Cardiac muscle cell (in vitro differentiated cells and primary cell): ENCODE measurements around the gene ANKRD11. TPM values are rescaled to one million over a fixed set of nuclear protein-coding genes. Genes with fewer than 3 reads are reported as not detected.
"Not testable (repeated sequence)": the region's sequence is repeated elsewhere in the genome, so short reads cannot be mapped to it uniquely, and the experiment has no call there.

ENCODE experiments used
- DNase-seq, 2 donors: peaks; one replicate each; pipeline versions ENCODE4 v3.0.0 to v3.0.0-alpha.2; 2010 to 2017; ENCODE audit warnings: low read depth in 1 of 2, low spot score in 1 of 2
- H3K27ac ChIP-seq: fragments of 200-600 bp; sonication (generic); 2 replicates; pipeline ENCODE4 v1.5.1; 2016
- H3K27me3 ChIP-seq: fragments of 200-600 bp; sonication (generic); 2 replicates; pipeline ENCODE4 v1.6.0; 2016; ENCODE audit warnings: control low read depth
- H3K36me3 ChIP-seq: fragments of 200-600 bp; sonication (generic); 2 replicates; pipeline ENCODE4 v1.5.1; 2016; ENCODE audit warnings: control low read depth
- H3K4me1 ChIP-seq: fragments of 200-600 bp; sonication (generic); 2 replicates; pipeline ENCODE4 v1.8.1; 2017; ENCODE audit warnings: low read depth, mild to moderate bottlenecking, mixed run types
- H3K4me3 ChIP-seq: fragments of 200-600 bp; sonication (generic); 2 replicates; pipeline ENCODE4 v1.5.1; 2016; ENCODE audit warnings: mild to moderate bottlenecking
- H3K9me3 ChIP-seq: fragments of 200-600 bp; sonication (generic); 2 replicates; pipeline ENCODE4 v1.5.1; 2017; ENCODE audit warnings: low read depth, mild to moderate bottlenecking, control low read depth
- polyA plus RNA-seq: library from polyadenylated mRNA; unstranded; fragments of >200 nt; fragmentation: Nextera tagmentation; extraction: Ambion mirVana; gene quantifications from 2 replicates; pipeline ENCODE4 v1.2.1, GENCODE V29; 2016
- total RNA-seq: library from RNA; depleted of rRNA; stranded (reverse); fragments of >200 nt; gene quantifications from 2 replicates; pipeline ENCODE4 v1.2.3, GENCODE V29; 2016
- TF ChIP-seq, protein P1 (sequence below): IDR thresholded peaks from 2 replicates; pipeline ENCODE4 v1.5.1; 2012; ENCODE audit warnings: low read depth, mild to moderate bottlenecking, low read length

The ANKRD11 gene
- total and polyA plus RNA-seq, 2 experiments from 2014 or later: 111 to 131 TPM

DNA sequence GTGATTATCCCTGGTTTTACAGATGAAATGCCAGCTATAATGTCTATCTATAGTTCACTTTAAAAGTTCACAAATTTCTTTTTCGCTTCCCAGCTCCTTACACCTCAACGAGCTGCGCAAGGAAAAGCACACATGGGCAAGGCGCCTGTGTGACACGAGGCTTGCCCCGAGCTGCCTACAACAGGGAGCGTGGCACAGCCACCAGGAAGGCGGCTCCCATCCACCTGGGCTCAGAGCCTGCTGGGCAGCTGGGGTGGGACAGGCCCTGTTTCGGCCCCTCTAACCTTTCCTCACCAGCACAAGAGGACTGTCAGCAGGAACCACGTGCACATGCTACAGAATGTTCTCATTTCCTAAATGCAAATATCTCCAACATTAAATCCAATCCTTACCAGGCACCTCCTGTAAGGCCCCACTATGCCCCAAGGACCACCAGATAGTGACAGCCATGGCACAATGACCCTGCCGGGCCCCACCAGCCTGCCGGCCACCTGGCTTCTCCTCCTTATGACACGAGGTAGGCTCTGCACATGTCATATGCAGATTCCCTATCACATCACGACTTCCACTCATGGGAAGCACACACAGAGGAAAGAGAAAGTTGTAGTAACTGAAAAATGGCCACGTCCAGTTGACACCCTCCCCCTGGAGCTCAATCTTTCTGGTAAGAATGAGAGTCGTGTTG lies 180.8 kb downstream of the ANKRD11 start:
- Histone ChIP-seq H3K9me3 (no peaks in the 10 kb centered on the region), H3K27me3 (no peaks in the 10 kb centered on the region), H3K27ac (no peak overlapping the region), H3K4me1 (no peaks in the 10 kb centered on the region), H3K36me3 (no peaks in the 10 kb centered on the region), H3K4me3 (no peak overlapping the region)
- TF ChIP-seq, protein P1, sequence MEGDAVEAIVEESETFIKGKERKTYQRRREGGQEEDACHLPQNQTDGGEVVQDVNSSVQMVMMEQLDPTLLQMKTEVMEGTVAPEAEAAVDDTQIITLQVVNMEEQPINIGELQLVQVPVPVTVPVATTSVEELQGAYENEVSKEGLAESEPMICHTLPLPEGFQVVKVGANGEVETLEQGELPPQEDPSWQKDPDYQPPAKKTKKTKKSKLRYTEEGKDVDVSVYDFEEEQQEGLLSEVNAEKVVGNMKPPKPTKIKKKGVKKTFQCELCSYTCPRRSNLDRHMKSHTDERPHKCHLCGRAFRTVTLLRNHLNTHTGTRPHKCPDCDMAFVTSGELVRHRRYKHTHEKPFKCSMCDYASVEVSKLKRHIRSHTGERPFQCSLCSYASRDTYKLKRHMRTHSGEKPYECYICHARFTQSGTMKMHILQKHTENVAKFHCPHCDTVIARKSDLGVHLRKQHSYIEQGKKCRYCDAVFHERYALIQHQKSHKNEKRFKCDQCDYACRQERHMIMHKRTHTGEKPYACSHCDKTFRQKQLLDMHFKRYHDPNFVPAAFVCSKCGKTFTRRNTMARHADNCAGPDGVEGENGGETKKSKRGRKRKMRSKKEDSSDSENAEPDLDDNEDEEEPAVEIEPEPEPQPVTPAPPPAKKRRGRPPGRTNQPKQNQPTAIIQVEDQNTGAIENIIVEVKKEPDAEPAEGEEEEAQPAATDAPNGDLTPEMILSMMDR: no peak
- DNase-seq: no peak

DNA sequence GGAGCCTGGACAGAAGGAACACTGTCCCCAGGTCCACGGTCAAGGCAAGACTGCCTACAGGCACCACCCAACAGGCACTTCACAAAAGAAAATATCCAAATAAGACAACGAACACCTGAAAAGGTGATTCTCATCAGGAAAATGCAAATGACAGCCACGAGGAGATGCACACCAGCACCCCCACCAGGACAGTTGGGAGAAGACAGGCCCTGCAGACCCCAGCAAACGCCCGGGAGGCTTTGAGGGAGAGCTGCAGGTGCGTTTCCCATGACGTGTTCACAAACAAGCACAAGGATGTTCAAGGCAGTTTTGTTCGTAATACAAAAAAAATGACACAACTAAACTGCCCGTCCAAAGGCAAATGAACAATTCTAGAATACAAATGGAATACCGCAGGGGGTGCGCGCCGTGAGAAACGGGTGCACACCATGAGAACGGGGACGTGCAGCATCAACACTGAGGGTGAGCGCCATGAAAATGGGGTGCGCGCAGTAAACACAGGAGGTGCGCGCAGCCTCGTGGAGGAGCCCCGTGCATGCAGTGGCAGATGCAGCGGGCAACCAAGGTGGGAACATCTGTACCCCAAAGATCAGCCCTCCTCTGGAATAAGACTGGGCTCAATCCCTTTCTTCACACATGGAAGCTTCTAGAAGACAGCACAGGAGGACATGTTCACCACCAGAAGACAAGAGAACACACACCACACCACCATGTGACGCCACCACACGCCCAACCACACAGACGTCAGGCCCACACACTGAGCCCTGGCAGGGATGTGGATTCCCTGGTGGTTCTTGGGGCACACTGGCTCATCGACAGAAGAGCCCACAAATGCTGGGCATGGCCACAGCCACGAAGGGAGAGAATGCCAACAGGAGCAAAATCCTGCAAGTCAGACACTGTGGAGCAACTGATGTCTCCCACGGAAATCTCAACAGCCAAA lies 181.7 kb downstream of the ANKRD11 start:
- Histone ChIP-seq H3K4me3 (no peak overlapping the region), H3K9me3 (no peaks in the 10 kb centered on the region), H3K27ac (no peak overlapping the region), H3K36me3 (no peaks in the 10 kb centered on the region), H3K4me1 (no peaks in the 10 kb centered on the region), H3K27me3 (no peaks in the 10 kb centered on the region)
- peak in 1 of 2 donors; percentile 19 for DNase-seq
- TF ChIP-seq, protein P1: peak; percentile 53

DNA sequence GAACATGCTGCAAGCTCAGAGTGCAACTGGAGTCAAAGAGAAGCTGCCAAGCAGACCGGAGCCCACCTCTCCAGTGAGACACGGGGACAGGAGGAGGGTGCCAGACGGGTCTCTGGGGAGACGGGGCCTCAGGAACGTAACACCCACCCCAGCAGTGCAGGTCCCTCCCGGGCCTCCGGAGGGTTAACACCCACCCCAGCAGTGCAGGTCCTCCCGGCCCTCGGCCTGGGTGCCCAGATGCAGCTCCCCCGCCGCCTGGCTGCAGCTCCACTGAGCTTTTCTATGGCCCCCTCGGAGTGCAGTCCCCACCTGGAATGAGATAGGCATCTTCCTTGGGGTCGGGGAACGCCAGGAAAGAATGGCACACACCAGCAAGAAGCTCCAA lies 182.9 kb downstream of the ANKRD11 start:
- H3K4me1 ChIP-seq: no peaks in the 10 kb centered on the region
- TF ChIP-seq, protein P1: no peak
- H3K4me3 ChIP-seq: no peak overlapping the region
- no peaks in the 10 kb centered on the region for H3K9me3 ChIP-seq
- no peak for DNase-seq
- H3K36me3 ChIP-seq: no peaks in the 10 kb centered on the region
- H3K27ac ChIP-seq: no peak overlapping the region
- H3K27me3 ChIP-seq: no peaks in the 10 kb centered on the region

DNA sequence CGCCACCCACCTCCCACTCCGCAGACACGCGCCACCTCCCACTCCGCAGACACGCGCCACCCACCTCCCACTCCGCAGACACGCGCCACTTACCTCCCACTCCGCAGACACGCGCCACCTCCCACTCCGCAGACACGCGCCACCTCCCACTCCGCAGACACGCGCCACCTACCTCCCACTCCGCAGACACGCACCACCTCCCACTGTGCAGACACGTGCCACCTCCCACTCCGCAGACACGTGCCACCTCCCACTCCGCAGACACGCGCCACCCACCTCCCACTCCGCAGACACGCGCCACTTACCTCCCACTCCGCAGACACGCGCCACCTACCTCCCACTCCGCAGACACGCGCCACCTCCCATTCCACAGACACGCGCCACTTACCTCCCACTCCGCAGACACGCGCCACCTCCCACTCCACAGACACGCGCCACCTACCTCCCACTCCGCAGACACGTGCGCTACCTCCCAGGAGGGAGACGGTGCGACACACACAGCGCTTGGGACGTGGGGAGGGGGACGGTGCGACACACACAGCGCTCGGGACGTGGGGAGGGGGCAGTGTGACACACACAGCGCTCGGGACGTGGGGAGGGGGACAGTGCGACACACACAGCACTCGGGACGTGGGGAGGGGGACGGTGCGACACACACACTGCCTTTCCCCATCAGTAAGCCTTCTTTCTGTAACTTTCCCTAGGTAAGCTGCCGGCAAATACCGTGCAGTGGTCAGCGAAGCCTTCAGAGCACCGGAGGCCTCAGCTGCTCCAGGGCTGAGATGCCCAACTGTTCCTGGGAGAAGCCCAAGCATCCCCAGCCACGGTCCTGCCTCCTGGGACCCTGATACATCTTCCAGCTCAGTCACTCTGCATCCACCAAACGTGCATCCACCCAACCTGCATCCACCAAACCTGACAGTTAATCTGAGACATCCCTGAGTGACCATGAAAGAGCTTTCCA lies 183.6 kb downstream of the ANKRD11 start:
- H3K9me3 ChIP-seq, H3K36me3 ChIP-seq, H3K27me3 ChIP-seq, H3K27ac ChIP-seq, H3K4me3 ChIP-seq, H3K4me1 ChIP-seq, DNase-seq: not testable (repeated sequence)

DNA sequence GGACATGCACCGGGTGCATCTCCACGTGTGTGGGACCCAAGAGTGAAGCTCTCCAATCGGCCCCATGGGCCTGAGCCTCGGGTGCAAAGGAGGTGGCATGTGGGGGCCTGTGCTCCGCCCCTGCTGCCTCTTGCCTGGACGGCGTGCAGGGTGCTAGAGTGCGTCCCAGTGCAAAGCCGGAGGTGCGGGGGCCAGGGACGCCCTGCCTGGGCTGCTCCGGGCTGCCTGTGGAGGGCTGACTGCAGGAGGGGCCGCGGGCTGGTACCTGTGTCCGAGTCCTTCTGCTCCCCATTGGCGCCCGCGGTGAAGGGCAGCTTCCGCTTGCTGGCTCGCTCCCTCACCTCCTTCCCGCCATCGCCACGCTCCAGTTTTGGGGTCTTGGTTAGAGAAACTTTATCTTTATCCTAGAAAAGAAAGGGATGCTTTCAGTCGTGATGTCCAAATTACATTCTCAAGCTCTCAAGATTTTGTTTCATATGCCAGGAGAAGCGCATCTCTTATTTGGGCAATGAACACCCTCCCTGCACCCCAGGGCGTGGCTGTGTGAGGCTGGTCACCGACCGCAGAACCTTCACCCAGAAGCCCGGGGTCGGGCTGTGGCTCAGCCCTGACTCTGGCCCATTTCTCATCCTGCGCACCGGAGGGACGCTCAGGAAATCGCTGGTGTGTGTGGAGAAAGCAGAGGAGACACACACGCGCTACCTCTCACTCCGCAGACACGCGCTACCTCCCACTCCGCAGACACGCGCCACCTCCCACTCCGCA lies 185.2 kb downstream of the ANKRD11 start:
- Histone ChIP-seq H3K27ac (no peak overlapping the region), H3K27me3 (no peaks in the 10 kb centered on the region), H3K9me3 (no peaks in the 10 kb centered on the region), H3K36me3 (no peaks in the 10 kb centered on the region), H3K4me3 (no peak overlapping the region), H3K4me1 (no peaks in the 10 kb centered on the region)
- no peak for DNase-seq
- TF ChIP-seq, protein P1: no peak
